WI38 (cell line): ENCODE results near the gene SMAD3.

ENCODE experiments used
- H3K4me3 ChIP-seq: 2 replicates; pipeline ENCODE4 v1.5.1; 2011; ENCODE audit warnings: low read depth, mild to moderate bottlenecking, control low read depth, low read length
- CTCF ChIP-seq: IDR thresholded peaks from 2 replicates; pipeline ENCODE4 v1.5.1; 2012; ENCODE audit warnings: low read depth, mild to moderate bottlenecking, control low read depth, low read length

Gene SMAD3

GRCh38 chr15:67143646-67144045 is 78.2 kb downstream of the SMAD3 start:
- no peak overlapping the region for H3K4me3 ChIP-seq
- TF ChIP-seq CTCF: no peak

- H3K4me3 ChIP-seq: no peak overlapping the region
- no peak for TF ChIP-seq CTCF
Observed at GRCh38 chr15:67144609-67145311, 79.4 kb downstream of the SMAD3 start.

- H3K4me3 ChIP-seq: no peak overlapping the region
- no peak for TF ChIP-seq CTCF
Observed at GRCh38 chr15:67145312-67145610, 79.9 kb downstream of the SMAD3 start.

- no peak overlapping the region for H3K4me3 ChIP-seq
- TF ChIP-seq CTCF: no peak
Observed at GRCh38 chr15:67145710-67146109, 80.3 kb downstream of the SMAD3 start.

GRCh38 chr15:67146234-67146633 is 80.8 kb downstream of the SMAD3 start:
- no peak overlapping the region for H3K4me3 ChIP-seq
- TF ChIP-seq CTCF: no peak

GRCh38 chr15:67146875-67147381 is 81.5 kb downstream of the SMAD3 start:
- no peak overlapping the region; the same call in 1 of the 2 replicates for H3K4me3 ChIP-seq
- no peak for TF ChIP-seq CTCF

GRCh38 chr15:67147396-67147949 is 82.1 kb downstream of the SMAD3 start:
- H3K4me3 ChIP-seq: no peak overlapping the region; the same call in 1 of the 2 replicates
- TF ChIP-seq CTCF: no peak
